Activated T-cell treated with anti-CD3 and anti-CD28 coated beads, Interleukin-2, amount 50 U/mL, for 1 hour (primary cell): ENCODE data around the gene TMEM141.
"Not testable (repeated sequence)": the region's sequence is repeated elsewhere in the genome, so short reads cannot be mapped to it uniquely, and the experiment has no call there.

ENCODE experiments used
- DNase-seq: peaks from one replicate; pipeline ENCODE4 v3.0.0-alpha.2; 2020

TMEM141 gene

GRCh38 chr9:136820971-136821825 is 30.1 kb downstream of the TMEM141 start:
- DNase-seq, result no peak

DNA sequence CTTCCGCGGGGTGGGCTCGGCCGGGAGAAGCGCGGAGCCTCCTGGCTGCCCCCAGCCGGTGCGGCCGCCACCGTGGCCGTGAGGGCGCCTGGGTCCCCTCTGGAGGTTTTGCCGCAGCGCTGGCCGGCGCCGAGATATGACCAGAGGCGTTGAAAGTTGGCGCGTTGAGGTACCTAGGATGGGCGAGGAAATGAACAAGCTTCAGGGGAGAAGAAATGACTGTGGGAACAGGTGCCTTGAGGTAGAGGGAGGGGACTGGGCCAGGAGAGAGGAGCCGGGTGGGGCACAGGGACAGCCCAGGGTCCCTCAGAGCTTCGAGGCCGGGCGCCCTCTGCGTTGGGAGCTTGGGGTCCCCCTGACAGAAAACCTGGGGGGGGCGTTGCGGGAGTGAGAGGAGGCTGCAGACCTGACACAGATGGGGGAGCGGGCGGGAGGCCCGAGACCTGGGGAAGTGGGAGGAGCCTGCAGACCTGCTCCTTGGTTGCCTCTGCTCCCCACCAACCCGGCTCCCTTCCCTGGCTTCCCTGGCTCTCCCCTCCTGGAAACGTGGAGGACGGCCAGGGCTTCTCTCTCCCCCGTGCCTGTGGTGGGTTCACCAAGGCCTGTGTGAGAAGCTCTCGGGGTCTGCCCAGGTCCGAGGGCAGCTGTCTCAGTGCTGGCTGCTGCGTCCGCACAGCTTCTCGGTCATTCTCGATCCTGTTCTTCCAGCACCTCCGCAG is 30.8 kb downstream of the TMEM141 start:
- no peak for DNase-seq

GRCh38 chr9:136823136-136824046 is 32.2 kb downstream of the TMEM141 start:
- DNase-seq, result no peak

GRCh38 chr9:136824496-136825225 is 33.5 kb downstream of the TMEM141 start:
- no peak for DNase-seq

GRCh38 chr9:136825295-136826187 is 34.4 kb downstream of the TMEM141 start:
- no peak for DNase-seq

DNA sequence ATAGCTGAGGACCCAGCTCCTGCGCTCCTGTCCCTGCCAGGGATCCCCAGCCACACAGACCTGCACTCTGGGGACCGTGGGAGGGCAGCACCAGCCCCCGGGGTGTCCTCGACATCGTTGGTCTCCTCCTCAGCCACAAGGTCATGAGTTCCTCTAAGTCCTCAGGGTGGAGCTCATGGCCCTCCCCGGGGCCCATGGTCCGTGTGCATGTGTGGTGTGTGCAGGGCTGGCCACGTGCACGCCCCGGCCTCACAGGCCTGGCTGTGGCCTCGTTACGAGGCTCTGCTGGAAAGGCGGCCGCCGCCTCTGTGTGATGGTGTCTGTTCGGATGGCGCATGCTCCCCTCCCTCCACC is 35.0 kb downstream of the TMEM141 start:
- no peak for DNase-seq

DNA sequence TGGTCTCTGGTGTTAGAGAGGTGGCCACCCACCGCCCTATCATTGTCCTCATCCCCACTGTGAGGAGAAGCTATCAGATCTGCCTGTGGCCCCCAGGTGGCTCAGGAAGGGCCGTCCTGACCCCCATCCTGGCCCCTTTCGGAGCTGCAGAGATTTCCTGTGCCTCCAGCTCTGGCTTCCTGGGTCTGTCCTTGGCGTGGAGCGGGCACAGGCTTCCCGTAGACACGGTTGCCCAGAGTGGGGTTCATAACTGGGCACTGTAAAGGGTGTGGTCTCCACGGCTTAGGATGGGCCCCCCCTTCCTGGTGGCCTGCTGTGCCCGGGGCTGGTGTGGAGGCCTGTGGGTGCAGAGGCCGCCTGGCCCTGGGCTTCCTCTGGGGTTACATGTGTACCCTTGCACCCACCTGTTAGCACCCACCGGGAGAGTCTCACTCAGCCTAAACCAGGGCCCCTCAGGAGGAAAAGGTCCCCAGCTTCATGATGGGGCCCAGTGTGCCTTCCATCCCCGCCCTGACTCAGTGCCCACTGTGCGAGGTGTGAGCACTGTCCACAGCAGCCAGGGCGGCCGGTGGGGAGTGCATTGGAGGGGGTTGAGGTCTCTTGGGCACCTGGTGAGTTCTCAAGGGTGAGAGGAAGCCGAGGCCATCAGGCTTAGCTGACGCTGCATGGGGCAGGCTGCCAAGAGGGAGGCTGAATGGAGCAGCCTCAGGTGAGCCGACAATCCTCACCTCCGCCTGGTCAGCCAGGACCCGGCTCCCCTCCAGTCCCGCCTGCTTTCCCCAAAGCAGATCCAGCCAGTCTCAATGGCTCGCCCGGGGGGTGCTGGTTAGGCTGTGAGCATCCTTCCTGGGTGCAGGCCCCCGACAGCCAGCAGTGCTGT is 35.8 kb downstream of the TMEM141 start:
- DNase-seq, result no peak

GRCh38 chr9:136827794-136828473 is 36.8 kb downstream of the TMEM141 start:
- no peak for DNase-seq

GRCh38 chr9:136828474-136829140 is 37.5 kb downstream of the TMEM141 start:
- DNase-seq, result no peak

GRCh38 chr9:136829412-136829811 is 38.3 kb downstream of the TMEM141 start:
- no peak for DNase-seq

GRCh38 chr9:136829981-136830885 is 39.1 kb downstream of the TMEM141 start:
- DNase-seq, result no peak

DNA sequence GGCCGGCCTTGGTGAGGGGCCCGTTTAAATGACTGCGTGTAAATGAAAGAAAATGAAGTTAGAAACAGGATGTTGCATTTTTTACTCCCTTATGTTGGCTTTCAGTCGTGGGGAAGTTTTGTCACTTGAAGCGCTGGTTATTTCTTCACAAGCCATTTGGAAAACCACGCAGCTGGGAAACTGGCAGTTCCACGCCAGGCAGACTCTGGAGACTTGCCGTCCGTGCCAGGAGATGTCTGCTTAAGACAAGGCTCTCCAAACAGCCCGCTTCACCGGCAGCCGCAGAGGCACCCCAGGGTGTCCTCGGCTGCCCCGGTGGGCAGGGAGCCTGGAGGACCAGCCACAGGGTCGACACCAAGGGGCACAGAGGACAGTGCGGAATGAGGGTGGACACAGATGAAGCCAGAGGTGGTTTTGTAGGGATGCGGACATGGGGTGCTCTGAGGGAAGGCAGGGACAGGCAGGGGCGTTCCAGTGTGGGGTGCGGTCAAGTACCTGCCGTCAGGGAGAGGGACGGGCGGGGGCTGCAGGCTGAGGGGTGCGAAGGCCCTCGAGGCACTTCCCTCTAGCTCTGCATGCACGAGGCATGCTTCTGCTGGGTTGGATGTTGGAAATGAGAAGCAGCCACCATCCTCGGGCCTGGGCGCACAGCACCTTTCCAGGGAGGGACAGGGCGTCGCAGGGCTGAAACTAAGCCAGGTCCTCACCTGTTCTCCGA is 40.0 kb downstream of the TMEM141 start:
- no peak for DNase-seq

DNA sequence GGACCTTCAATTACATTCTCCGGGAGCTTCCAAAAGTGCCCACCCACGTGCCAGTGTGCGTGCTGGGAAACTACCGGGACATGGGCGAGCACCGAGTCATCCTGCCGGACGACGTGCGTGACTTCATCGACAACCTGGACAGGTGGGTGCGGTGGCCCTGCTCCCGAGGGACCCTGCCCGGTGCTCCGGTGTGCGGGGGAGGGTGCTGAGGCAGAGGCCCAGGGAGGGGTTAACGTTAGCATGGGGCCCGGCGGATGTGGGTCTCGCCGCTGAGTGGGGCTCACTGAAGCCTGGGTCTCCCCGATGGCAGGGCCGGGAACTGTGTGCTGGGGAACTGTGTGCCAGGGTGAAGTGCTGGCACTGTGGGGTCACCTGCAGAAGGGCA is 40.6 kb downstream of the TMEM141 start:
- DNase-seq, result no peak

DNA sequence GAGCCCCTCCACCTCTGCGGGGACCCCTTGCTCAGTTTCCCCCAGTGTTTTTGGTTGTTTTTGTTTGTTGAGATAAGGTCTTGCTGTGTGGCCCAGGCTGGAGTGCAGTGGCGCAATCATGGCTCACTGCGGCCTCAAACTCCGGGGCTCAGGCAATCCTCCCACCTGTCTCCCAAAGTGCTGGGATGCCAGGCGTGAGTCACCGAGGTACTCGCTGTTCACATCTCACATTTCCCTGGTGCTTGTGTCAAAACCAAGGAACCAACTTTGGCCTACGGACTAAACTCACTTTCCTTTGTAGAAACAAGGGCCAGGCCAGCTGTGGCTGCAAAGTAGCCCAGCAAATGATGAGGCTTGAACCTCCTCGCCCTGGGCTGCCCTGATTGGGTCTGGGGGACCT is 41.4 kb downstream of the TMEM141 start:
- DNase-seq, result no peak

DNA sequence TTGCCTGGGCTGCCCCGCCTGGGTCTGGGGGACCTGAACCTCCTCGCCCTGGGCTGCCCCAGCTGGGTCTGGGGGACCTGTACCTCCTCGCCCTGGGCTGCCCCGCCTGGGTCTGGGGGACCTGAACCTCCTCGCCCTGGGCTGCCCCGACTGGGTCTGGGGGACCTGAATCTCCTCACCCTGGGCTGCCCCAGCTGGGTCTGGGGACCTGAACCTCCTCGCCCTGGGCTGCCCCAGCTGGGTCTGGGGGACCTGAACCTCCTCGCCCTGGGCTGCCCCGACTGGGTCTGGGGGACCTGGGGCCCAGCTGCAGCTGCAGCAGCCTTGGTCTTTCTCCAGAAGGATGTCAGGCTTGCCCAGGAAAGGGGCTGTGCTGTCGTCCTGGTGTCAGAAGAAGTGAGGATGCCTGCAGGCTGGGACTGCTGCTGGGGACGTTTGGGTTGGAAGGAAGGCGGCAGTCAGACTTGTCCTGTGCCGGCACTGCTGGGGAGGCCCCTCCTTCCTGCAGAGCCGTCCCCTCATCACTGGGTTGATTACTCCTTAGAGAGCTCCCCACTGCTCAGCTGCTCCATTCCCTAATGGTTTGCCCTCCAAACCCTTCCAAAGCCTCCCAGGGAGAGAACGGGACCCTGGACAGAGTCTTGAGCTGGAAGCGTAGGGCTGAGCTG is 42.4 kb downstream of the TMEM141 start:
- DNase-seq, result not testable (repeated sequence)

- DNase-seq, result no peak
Observed at GRCh38 chr9:136835162-136835931, 44.2 kb downstream of the TMEM141 start.
